ENCODE results near the gene C16orf82. TPM values are rescaled to one million over a fixed set of nuclear protein-coding genes. Genes with fewer than 3 reads are reported as not detected.

C16orf82 gene
- total RNA-seq, 1 experiment from 2014 or later, result not detected

DNA sequence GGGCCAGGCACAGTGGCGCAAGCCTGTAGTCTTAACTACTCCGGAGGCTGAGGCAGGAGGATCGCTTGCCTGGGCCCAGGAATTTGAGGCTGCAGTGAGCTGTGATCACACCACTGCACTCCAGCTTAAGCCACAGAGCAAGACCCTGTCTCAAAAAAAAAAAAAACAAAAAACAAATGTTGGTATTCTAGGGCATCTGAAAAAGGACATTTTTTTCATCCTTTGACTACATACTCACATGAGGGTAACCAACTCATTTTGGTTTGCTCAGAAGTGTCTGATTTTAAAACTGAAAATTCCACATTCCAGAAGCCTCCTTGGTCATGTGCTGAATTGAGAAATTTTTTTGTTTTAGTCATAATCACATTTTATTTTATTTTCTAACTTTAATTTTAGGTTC lies 12.7 kb upstream of the C16orf82 start:
- WGBS (ENCODE audit: extremely low coverage, insufficient read length, low lambda C conversion rate), result no CpG with 5 or more reads among the region's 3 CpGs
- TF ChIP-seq, protein P1, sequence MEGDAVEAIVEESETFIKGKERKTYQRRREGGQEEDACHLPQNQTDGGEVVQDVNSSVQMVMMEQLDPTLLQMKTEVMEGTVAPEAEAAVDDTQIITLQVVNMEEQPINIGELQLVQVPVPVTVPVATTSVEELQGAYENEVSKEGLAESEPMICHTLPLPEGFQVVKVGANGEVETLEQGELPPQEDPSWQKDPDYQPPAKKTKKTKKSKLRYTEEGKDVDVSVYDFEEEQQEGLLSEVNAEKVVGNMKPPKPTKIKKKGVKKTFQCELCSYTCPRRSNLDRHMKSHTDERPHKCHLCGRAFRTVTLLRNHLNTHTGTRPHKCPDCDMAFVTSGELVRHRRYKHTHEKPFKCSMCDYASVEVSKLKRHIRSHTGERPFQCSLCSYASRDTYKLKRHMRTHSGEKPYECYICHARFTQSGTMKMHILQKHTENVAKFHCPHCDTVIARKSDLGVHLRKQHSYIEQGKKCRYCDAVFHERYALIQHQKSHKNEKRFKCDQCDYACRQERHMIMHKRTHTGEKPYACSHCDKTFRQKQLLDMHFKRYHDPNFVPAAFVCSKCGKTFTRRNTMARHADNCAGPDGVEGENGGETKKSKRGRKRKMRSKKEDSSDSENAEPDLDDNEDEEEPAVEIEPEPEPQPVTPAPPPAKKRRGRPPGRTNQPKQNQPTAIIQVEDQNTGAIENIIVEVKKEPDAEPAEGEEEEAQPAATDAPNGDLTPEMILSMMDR (conservative IDR thresholded peaks at IDR 0.05), result no peak
- no peaks in the 10 kb centered on the region for H3K4me1 ChIP-seq (ENCODE audit: insufficient read depth, low read length)
- no peaks in the 10 kb centered on the region for H3K9me3 Mint-ChIP-seq
- H4K5ac ChIP-seq (ENCODE audit: insufficient read length, low read depth, low read length), result no peak overlapping the region
- no peaks in the 10 kb centered on the region for H3K36me3 Mint-ChIP-seq (ENCODE audit: insufficient read depth in 1 of 3, low read depth in 3 of 3)
- H2BK120ac ChIP-seq (ENCODE audit: low read depth, low read length, poor library complexity, severe bottlenecking), result no peak overlapping the region
- no peak overlapping the region for H3K4me3 Mint-ChIP-seq
- H3K27ac ChIP-seq (ENCODE audit: insufficient read length, low read depth, low read length), result no peak overlapping the region
- no peaks in the 10 kb centered on the region for H3K9me3 ChIP-seq (ENCODE audit: control insufficient read depth, low read depth, low read length)
- no peak overlapping the region for H3K14ac ChIP-seq (ENCODE audit: insufficient read depth, low read length)
- no peak overlapping the region for H2AK5ac ChIP-seq (ENCODE audit: insufficient read length, low read length)
- H3T11ph ChIP-seq (ENCODE audit: low read length), result no peak overlapping the region
- H3K79me2 ChIP-seq (ENCODE audit: insufficient read depth, low read length), result no peaks in the 10 kb centered on the region
- no peak overlapping the region for H2AFZ ChIP-seq (ENCODE audit: low read length)
- no peak overlapping the region for H3K9ac ChIP-seq (ENCODE audit: extremely low read depth, insufficient read length, low read length)
- no peak overlapping the region for H3K18ac ChIP-seq (ENCODE audit: insufficient read length, low read depth, low read length)
- H4K91ac ChIP-seq (ENCODE audit: insufficient read length, low read depth, low read length), result no peak overlapping the region
- no peak overlapping the region for H3K56ac ChIP-seq (ENCODE audit: insufficient read length, low read depth, low read length)
- H3K79me1 ChIP-seq (ENCODE audit: insufficient read depth, low read depth, low read length, poor library complexity, severe bottlenecking), result no peaks in the 10 kb centered on the region
- H3K23ac ChIP-seq (ENCODE audit: insufficient read length, low read depth, low read length), result no peak overlapping the region
- no peak overlapping the region for H3K27ac Mint-ChIP-seq
- peaks cover 2% of the 10 kb centered on the region for H3K27me3 Mint-ChIP-seq (ENCODE audit: low read depth)
- no peak for DNase-seq
- no peak overlapping the region for H3K4me2 ChIP-seq (ENCODE audit: insufficient read depth, insufficient read length, low read length)
- no peaks in the 10 kb centered on the region for H3K27me3 ChIP-seq (ENCODE audit: insufficient read depth, low read length)
- no peak overlapping the region for H4K8ac ChIP-seq (replicated peaks; ENCODE audit: insufficient read length, low read depth, low read length)
- H2BK12ac ChIP-seq (ENCODE audit: insufficient read length, low read depth, low read length), result no peak overlapping the region
- no peak overlapping the region for H3K4ac ChIP-seq (ENCODE audit: low read depth, low read length)
- H2BK15ac ChIP-seq (ENCODE audit: low read depth, low read length), result no peak overlapping the region
- no peaks in the 10 kb centered on the region for H3K23me2 ChIP-seq (ENCODE audit: insufficient read length, low read depth, low read length, poor library complexity, severe bottlenecking)
- no peaks in the 10 kb centered on the region for H4K20me1 ChIP-seq (ENCODE audit: control insufficient read depth, insufficient read depth, insufficient read length)
- H2BK5ac ChIP-seq (ENCODE audit: insufficient read length, low read length), result no peak overlapping the region
- H3K4me1 Mint-ChIP-seq, result peaks cover 3 to 7% of the 10 kb centered on the region in 2 experiments; a peak in 3 of 4 replicates
- no peak overlapping the region for H2BK20ac ChIP-seq (ENCODE audit: low read depth, low read length, poor library complexity, severe bottlenecking)
